RKO (cell line): ENCODE results near the gene CCDC47.
"Not testable (repeated sequence)": the region's sequence is repeated elsewhere in the genome, so short reads cannot be mapped to it uniquely, and the experiment has no call there.

Experiments
- DNase-seq: peaks from one replicate; pipeline ENCODE4 v3.0.0-alpha.2; 2016; ENCODE audit warnings: low spot score

The CCDC47 gene, protein sequence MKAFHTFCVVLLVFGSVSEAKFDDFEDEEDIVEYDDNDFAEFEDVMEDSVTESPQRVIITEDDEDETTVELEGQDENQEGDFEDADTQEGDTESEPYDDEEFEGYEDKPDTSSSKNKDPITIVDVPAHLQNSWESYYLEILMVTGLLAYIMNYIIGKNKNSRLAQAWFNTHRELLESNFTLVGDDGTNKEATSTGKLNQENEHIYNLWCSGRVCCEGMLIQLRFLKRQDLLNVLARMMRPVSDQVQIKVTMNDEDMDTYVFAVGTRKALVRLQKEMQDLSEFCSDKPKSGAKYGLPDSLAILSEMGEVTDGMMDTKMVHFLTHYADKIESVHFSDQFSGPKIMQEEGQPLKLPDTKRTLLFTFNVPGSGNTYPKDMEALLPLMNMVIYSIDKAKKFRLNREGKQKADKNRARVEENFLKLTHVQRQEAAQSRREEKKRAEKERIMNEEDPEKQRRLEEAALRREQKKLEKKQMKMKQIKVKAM

DNA sequence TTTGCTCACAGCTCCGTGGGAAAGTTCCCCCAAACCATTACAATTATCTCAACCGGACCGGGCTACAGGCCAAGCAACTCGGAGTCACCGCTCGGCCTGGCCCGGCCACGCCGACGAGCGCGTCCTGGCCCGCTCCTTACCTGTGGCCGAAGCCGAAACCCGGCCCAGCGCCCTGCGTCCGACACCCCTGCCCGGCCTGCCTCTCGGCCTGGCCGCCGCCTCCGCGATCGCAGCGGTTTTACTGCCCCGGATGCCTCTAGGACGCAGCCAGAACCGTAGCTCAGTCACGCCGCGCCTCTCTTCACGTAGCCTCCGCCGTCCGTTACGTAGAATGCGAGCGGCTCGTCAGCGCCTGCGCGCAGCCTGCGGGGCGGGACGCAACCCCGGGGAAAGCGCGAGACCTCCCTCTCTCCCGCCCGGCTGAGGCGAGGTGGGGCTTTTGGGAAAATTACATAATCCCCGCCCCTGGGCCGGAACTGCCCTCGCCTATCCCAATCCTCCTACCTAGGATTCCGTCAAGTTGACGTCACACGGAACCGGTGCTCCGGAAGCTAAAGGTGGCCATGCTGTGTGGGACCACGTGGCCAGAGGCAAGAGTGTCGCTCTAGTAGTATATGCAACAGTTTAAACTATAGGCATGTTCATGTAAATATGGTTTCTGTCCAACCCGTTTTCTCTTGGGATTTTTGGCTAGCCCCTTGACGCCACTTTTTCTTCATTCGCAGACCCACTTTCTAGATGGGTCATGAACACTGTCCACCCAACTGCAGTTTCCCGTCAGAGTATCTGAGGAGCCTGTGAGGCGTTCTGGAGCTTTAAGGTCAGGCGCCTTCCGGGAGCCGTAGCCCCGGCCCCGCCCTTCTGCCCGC is at the start of gene CCDC47:
TSS of gene CCDC47 (minus strand) at position 326 of the 869 bp plus-strand sequence. CDS start 7,422 bp downstream, outside the sequence.
- peak; percentile 98 for DNase-seq

DNA sequence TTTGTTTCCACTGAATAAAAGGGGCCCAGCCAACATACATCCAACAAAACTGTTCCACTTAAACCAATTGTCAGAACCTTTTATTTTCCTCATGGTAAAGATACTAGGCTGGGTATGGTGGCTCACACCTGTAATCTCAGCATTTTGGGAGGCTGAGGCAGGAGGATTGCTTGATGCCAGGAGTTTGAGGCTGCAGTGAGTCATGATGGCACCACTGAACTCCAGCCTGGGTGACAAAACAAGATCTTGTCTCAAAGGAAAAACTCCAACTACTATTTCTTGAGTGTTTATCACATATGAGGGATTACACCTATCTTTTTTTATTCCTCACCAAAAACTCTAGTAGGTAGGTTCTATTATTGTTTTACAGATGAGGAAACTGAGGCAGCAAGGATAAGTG is 49.1 kb upstream of the CCDC47 start:
- no peak for DNase-seq

DNA sequence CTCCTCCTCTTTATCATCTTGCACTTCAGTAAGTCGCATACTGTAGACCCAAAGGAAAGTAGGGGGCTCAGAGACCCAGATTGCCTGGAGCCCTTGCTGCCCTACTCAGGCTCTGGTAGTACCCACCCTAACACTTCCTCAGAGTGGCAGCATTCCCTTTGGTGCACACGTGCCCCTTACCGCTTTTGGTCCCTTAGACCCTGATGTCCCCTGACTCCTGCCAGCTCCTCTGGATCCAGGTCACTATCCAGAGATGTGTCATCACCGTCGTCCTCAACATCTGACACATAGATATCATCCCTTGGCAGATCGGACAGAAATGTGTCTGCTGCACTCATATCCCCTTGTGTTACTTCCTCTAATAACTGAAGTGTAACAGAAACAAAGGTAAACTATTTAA is 48.4 kb upstream of the CCDC47 start:
- DNase-seq = no peak

DNA sequence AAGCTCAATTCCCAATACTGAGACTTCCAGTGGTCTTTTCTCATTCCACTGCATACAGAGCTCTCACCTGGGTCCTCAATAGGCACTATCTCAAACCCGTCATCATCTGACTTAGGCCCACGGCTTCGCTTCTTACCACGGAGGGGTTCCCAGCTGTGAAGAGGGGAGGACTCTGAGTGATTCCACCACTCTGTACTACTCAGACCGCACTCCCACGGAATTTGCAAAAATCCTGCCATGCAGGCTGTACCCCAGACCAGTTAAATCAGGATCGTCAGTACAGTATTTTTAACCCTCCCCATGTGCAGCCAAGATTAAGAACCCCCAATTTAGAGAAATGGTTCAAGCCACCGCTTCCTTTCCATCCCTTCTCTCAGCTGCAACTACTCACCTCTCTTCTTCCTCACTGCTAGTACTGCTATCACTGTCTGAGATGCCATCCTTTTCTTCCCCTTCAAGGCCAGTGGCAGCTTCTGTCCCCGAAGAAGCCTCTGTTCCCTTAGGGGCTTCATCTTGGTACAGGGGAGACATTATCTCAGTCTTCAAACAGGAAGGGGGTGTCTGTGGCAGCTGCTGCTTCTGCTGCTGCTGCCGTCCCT is 47.7 kb upstream of the CCDC47 start:
- no peak for DNase-seq

DNA sequence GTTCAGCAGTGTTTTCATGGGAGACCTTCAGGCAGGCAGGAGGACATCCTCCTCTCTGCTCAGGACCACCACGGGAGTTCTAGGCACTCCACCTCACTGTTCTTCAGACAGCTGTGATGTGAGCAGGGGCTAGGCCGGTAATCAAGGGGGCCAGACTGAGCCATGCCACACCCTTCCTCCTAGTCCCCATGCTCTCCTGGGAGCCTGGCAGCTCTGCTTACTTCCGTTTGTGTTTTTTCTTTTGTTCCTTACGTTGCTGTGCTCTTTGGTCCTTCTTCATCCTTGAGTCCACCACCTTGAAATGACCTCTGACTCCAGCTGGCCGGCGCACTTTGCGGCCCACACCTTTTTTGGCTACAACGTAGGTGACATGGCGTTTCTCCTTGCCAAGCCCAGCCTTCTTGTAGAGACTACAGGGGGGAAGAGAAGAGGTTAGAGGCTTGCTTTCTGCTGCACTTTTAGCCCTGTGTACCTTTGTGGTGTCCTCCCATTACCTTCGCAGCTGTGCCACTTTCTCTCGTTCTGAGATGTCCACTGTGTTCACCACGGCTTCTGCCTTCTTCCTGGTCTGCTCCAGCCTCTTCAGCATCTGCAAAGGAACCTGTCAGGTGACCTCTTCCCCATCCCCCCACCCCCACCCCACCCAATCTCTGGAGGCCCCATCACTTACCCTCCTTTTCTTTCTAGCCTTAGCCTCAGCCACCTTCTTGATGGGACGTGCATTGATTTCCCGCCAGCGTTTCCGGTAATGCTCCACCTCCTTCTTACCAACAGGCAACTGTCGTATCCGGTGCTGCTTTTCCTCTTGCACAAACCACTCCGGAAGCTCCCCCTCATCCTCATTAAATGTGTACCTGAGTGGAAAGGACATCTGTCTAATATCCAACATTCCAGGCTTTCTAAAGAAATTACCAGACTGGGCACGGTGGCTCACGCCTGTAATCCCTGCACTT is 46.5 kb upstream of the CCDC47 start:
- no peak for DNase-seq

DNA sequence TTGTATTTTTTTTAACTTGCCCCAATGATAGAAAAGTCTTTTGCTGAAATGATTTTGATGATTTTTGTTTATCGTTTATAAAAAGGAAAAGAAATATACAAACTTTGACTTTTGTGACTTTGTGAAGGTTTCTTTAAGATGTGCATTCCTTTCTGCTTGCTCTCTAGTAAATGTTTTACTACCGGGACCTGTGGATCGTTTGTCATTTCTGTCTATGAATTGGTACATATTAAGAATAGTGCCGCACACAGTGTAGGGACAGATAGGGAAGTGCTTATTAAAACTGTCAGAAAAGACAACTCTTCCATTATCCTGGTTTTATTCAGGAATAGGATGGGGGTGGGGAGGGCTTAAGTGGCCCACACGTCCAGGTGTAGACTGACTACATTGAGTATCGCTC is 45.7 kb upstream of the CCDC47 start:
- no peak for DNase-seq

DNA sequence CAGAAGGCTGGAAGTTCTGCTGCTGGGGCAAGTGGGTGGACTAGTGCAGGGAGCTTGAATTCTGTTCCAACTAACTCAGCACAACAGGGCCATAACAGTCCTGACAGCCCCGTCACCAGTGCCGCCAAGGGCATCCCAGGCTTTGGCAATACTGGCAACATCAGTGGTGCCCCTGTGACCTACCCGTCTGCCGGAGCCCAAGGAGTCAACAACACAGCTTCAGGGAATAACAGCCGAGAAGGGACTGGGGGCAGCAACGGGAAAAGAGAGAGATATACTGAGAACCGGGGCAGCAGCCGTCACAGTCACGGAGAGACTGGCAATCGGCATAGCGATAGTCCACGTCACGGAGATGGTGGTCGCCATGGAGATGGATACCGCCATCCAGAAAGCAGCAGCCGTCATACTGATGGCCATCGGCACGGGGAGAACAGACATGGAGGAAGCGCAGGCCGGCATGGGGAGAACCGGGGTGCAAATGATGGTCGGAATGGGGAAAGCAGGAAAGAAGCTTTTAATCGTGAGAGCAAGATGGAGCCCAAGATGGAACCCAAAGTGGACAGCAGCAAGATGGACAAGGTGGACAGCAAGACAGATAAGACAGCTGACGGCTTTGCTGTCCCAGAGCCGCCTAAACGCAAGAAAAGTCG is 44.5 kb upstream of the CCDC47 start:
- DNase-seq = no peak

DNA sequence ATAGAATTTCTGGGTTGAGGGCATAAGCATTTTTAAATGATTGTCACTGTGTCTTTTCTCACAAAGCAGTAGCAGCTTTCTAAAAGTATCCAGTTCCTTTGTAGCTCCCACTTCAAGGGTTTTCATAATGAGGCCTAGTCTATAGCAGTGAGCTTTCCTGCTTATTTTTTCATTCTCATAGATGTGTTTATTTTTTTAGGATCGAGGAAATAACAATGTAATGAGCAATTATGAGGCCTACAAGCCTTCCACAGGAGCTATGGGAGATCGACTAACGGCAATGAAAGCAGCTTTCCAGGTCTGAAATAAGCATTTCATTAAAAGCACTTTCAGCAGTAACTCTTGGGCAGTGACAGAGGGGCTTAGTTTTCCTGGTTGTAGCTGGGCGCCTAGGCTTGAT is 43.3 kb upstream of the CCDC47 start:
- DNase-seq = no peak

DNA sequence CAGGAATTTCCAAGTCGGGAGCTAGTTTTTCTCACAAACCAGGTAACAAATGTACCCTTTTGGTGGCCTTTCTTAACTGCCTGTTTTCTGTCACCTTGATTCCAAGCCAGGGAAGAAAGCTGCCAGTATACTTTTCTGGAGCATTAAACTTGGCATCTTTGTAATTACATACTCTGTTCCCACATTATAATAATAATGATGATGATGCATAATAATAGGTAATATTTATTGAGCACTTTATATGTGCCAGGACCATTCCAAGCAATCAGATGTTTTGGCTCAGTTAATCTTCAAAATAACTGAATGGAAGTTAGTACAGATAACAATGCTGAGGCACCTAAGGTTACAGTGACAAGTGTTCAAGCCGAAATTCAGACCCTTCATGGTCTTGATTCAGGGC is 42.7 kb upstream of the CCDC47 start:
- DNase-seq = no peak

DNA sequence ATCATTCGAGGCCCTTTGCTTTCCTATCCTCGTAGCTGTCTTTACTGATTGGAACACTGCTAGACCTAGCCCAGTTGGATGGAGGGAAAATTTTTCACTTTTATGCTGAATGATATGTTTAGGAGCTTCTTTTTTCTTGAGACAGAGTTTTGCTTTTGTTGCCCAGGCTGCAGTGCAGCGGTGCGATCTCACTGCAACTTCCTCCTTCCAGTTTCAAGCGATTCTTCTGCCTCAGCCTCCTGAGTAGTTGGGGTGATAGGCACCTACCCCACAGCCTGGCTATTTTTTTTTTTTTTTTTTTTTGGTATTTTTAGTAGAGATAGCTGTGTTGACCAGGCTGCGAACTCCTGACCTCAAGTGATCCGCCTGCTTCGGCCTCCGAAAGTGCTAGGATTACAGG is 36.6 kb upstream of the CCDC47 start:
- DNase-seq = no peak

DNA sequence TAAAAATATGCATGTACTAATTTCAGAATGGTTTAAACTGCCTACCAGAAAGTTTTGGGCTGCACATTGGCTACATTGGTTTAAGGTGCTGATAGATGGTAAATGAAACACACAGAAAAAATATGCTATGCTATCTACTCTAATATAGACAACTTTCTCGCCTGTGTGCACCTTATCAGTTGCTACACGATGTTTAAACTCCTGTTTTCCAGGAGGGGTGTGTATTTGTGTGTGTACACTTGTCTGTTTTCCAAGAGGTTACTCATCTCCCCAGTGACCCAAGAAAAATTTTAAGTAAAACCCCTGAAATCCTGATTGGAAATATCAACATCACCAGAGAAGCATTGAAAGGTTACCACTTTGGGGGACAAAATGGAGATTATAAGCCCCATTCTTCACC is 32.2 kb upstream of the CCDC47 start:
- no peak for DNase-seq

DNA sequence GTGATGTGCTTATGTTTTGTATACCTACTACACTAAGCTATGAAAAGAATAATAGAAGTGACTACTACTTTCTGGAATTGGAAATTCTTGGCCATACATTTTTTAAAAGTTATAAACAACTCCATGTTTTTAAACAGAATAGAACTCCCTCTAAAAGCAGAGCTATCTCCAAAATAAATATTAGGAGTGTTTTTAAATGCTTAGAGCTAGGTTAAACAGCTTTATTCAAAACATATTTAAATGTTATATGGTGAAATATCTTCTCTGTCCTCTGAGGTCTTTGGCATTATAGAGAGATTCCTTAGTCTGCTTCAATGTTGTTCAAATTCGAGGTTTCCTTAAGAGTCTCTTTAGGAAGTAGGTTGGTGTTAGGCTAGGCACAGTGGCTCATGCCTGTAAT is 30.9 kb upstream of the CCDC47 start:
- DNase-seq = no peak

DNA sequence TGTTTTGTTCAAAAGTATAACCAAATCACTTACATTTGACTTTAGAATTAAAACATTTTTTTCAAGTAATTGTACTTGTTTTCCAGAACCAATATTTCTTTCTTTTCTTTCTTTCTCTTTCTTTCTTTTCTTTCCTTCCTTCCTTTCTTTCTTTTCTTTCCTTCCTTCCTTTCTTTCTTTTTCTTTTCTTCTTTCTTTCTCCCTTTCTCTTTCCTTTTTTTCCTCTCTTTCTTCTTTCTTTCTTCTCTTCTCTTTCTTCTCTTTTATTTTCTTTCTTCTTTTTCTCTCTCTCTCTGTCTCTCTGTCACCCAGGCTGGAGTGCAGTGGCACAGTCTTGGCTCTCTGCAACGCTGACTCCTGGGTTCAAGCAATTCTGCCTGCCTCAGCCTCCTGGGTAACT is 27.4 kb upstream of the CCDC47 start:
- no peak for DNase-seq

DNA sequence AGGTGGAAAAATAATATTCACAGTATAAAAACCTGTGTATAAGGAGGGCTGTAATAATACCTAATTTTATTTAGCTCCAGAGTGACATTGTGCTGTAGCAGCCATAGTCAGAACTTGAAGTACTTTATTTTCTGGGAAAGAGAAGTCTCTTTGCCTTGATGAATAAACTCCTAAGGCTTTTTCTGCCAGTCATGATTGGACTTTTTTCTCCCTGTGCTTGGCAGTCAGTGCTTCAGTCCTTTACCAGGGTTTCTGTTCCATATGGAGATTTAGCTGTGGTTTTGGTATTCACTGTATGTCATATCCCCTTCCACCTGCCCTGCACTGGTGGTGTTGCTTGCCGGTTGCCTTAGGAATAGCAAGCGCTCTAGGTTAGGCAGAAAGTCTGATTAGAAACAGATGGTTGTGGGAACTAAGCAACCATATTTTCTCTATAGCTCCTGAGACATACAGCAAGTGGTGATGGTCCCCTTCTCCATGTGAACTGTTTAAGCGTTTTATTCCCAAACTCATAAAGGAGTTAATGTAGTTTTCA is 25.2 kb upstream of the CCDC47 start:
- no peak for DNase-seq

DNA sequence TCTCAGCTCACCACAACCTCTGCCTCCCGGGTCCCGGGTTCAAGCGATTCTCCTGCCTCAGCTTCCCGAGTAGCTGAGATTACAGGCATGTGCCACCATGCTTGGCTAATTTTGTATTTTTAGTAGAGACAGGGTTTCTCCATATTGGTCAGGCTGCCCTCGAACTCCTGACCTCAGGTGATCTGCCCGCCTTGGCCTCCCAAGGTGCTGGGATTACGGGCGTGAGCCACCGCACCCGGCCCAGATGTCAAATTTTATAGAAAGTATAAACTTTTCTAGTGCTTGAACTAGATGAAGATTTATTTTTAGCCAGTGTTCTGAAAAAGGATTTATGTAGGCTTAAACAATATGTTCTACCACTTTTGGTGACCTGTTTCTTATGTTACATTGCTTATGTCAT is 23.0 kb upstream of the CCDC47 start:
- not testable (repeated sequence) for DNase-seq

DNA sequence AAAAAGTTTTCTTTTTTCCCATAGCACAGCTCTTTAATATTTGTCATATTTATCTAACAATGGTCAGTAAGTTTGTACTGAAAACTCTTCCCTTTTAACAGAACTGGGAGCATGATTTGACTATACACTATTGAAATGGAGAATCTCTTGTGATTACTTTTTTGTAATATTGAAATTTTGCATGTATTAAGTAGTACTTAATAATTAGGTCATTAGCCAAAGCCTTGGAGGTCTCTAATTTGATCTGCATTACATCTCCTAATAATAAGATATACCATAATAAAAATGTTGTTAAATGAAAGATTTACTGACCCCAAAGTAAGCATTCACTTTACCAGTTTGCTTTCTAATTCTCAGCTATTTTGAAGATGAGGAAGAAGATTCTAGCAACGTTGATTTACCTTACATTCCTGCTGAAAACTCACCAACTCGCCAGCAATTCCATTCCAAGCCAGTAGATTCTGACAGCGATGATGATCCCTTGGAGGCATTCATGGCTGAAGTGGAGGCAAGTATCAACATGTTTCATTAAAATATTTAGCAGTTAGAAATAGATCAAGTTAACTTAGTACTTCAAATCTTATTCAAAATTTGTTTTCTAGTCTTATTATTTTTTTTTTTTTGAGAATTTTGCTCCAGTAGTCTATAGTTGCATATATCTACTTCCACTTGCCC is 18.8 kb upstream of the CCDC47 start:
- no peak for DNase-seq

DNA sequence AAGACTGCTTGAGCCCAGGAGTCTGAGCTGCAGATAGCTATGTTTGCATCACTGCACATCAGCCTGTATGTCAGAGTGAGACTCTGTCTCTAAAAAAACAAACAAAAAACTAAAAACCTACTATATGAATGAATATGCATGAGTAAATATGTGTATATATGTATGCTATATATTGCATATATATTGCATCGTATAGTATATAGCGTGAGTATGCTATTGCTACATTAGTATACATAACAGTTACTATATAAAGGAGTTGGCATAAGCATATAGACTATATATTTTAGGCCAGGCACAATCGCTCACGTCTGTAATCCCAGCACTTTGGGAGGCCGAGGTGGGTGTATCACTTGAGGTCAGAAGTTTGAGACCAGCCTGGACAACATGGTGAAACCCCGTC is 16.7 kb upstream of the CCDC47 start:
- DNase-seq = no peak

DNA sequence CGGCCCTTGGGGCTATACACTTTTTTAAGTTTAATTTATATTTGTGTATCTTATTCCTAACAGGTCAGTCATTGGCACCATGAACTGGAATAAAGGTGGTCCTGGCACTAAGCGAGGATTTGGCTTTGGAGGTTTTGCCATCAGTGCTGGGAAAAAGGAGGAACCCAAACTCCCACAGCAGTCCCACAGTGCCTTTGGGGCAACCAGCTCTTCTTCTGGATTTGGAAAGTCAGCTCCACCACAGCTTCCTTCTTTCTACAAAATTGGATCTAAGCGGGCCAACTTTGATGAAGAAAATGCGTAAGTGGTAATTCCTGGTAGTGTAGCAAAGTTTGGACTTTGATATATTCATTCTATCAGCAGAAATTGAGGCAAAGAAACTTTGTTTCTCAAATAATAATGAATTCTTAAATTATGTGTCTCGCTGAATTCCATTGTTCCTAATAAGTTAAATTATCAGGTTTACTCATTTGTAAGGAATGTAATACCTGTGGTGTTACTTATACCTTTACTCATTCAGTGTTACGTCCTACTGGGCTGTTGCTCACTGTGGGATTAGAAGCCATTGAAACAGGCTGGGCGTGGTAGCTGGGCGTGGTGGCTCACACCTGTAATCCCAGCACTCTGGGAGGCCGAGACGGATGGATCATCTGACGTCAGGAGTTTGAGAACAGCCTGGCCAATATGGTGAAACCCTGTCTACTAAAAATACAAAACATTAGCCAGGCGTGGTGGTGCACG is 13.7 kb upstream of the CCDC47 start:
- DNase-seq = no peak

DNA sequence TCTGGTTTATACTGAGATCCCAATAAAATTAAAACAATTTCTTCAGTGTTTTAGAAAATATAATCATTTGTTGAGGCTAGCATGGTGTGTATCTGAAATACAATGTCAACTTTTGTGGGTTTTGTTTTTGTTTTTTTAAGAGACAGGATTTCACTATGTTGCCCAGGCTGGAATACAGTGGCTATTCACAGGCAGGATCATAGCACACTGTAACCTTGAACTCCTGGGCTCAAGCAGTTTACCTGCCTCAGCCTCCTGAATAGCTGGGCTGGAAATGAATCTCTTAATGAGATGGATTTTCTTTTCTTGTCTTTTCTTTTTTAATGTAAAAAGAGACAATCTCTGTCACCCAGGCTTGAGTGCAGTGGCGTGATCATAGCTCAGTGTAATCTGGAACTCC is 12.7 kb upstream of the CCDC47 start:
- no peak for DNase-seq
